Activated naive CD4-positive, alpha-beta T cell treated with anti-CD3 and anti-CD28 coated beads, Interleukin-2, amount 50 U/mL, for 16 hours (primary cell): Measurements from ENCODE around the gene RING1.

Experiments
- DNase-seq: peaks from one replicate; pipeline ENCODE4 v3.0.0-alpha.2; 2020

RING1 gene

GRCh38 chr6:33193619-33194018 is 14.7 kb upstream of the RING1 start:
- no peak for DNase-seq

- no peak for DNase-seq
Measured at GRCh38 chr6:33194431-33194979, 13.8 kb upstream of the RING1 start.

GRCh38 chr6:33195304-33196165 is 12.8 kb upstream of the RING1 start:
- no peak for DNase-seq

- no peak for DNase-seq
Measured at GRCh38 chr6:33197431-33198048, 10.8 kb upstream of the RING1 start.

GRCh38 chr6:33198159-33198852 is 10.0 kb upstream of the RING1 start:
- no peak for DNase-seq

GRCh38 chr6:33198853-33199436 is 9.4 kb upstream of the RING1 start:
- no peak for DNase-seq

- DNase-seq, result peak; percentile 70
Measured at GRCh38 chr6:33199687-33200218, 8.5 kb upstream of the RING1 start.

- peak; percentile 99 for DNase-seq
Measured at GRCh38 chr6:33200219-33201146, 7.8 kb upstream of the RING1 start, which contains the start of the genes RXRB and SLC39A7. Gene RXRB, minus strand, starts transcription at chr6:33200665. Its CDS starts 189 bp downstream, at chr6:33200476. Gene SLC39A7, plus strand, starts transcription at chr6:33200867. Its CDS starts 379 bp downstream, at chr6:33201246.

GRCh38 chr6:33201147-33201545 is 7.2 kb upstream of the RING1 start:
- no peak for DNase-seq

GRCh38 chr6:33201935-33202334 is 6.4 kb upstream of the RING1 start:
- no peak for DNase-seq

- no peak for DNase-seq
Measured at GRCh38 chr6:33202799-33203198, 5.5 kb upstream of the RING1 start.

- no peak for DNase-seq
Measured at GRCh38 chr6:33203443-33204164, 4.7 kb upstream of the RING1 start.

- no peak for DNase-seq
Measured at GRCh38 chr6:33204165-33204414, 4.2 kb upstream of the RING1 start.

- DNase-seq, result peak; percentile 93
Measured at GRCh38 chr6:33204415-33205190, 3.7 kb upstream of the RING1 start, which contains the start of gene HSD17B8. Gene HSD17B8, plus strand, starts transcription at chr6:33204655. Its CDS starts 14 bp downstream, at chr6:33204669.

GRCh38 chr6:33205191-33206026 is 2.9 kb upstream of the RING1 start:
- DNase-seq, result peak; percentile 32

GRCh38 chr6:33206027-33206863 is 2.1 kb upstream of the RING1 start:
- DNase-seq, result no peak

- DNase-seq, result no peak
Measured at GRCh38 chr6:33206864-33207551, 1.3 kb upstream of the RING1 start.
